HFF-Myc (cell line): ENCODE measurements around the gene BRF1.

Source experiments
- DNase-seq: peaks from one replicate; pipeline ENCODE4 v3.0.0-alpha.2; 2011; ENCODE audit warnings: low read depth; ENCODE audit errors: extremely low read depth
- H3K4me3 ChIP-seq: replicated peaks from 2 replicates; pipeline ENCODE4 v1.5.1; 2011; ENCODE audit warnings: low read depth, mild to moderate bottlenecking, control low read depth, low read length
- CTCF ChIP-seq: IDR thresholded peaks from 2 replicates; pipeline ENCODE4 v1.5.1; 2012; ENCODE audit warnings: mild to moderate bottlenecking, low read depth, low read length, control low read depth; ENCODE audit errors: missing control alignments

BRF1 gene

GRCh38 chr14:105326891-105327694 is 26.3 kb upstream of the BRF1 start:
- H3K4me3 ChIP-seq = no peak overlapping the region
- no peak for TF ChIP-seq CTCF
- DNase-seq = no peak

GRCh38 chr14:105326568-105326867 is 25.7 kb upstream of the BRF1 start:
- DNase-seq = no peak
- H3K4me3 ChIP-seq = no peak overlapping the region
- no peak for TF ChIP-seq CTCF

- H3K4me3 ChIP-seq = no peak overlapping the region
- no peak for TF ChIP-seq CTCF
- DNase-seq = no peak
Observed at GRCh38 chr14:105325716-105326567, 25.1 kb upstream of the BRF1 start.

GRCh38 chr14:105325303-105325702 is 24.5 kb upstream of the BRF1 start:
- no peak for TF ChIP-seq CTCF
- H3K4me3 ChIP-seq = no peak overlapping the region
- no peak for DNase-seq

GRCh38 chr14:105324871-105325270 is 24.1 kb upstream of the BRF1 start:
- DNase-seq = no peak

More at GRCh38 chr14:105324871-105325270, 24.1 kb upstream of the BRF1 start:
- TF ChIP-seq CTCF = no peak
- H3K4me3 ChIP-seq = no peak overlapping the region
